Measurements from ENCODE around the gene GDPD3.

The GDPD3 gene

DNA sequence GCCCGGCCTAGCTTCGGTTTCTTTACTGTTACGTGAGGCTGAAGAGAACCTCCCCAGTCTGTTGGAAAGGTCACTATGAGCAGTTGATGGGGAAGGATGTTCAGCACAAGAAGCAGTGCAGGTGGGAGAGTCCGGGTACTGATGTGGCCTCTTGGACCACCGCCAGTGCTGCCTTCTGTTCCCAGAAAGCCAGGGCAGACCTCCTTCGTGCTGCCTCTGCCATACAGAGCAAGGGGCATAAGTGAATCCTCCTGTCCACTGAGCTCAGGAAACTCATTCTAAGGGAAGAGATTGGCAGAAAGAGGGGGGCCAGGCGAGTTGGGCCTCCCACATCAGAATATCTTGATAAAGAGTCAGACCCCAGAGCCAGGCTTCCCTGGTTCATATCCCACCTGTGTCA lies 33.9 kb downstream of the GDPD3 start:
- intact Hi-C loops (cut with DNase I; ENCODE audit: low total_unique reads), result no loop called here
- Histone ChIP-seq H3K4me1 (peaks cover 0 to 31% (median 23%) of the 10 kb centered on the region in 4 donors), H3K36me3 (peaks cover 42 to 69% (median 67%) of the 10 kb centered on the region in 3 donors), H3K27me3 (no peaks in the 10 kb centered on the region), H3K9me3 (no peaks in the 10 kb centered on the region), H3K27ac (no peak overlapping the region), H3K4me3 (no peak overlapping the region)
- TF ChIP-seq, protein P1, sequence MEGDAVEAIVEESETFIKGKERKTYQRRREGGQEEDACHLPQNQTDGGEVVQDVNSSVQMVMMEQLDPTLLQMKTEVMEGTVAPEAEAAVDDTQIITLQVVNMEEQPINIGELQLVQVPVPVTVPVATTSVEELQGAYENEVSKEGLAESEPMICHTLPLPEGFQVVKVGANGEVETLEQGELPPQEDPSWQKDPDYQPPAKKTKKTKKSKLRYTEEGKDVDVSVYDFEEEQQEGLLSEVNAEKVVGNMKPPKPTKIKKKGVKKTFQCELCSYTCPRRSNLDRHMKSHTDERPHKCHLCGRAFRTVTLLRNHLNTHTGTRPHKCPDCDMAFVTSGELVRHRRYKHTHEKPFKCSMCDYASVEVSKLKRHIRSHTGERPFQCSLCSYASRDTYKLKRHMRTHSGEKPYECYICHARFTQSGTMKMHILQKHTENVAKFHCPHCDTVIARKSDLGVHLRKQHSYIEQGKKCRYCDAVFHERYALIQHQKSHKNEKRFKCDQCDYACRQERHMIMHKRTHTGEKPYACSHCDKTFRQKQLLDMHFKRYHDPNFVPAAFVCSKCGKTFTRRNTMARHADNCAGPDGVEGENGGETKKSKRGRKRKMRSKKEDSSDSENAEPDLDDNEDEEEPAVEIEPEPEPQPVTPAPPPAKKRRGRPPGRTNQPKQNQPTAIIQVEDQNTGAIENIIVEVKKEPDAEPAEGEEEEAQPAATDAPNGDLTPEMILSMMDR (IDR thresholded peaks at IDR 0.05), result no peak
- DNase-seq, result no peak

DNA sequence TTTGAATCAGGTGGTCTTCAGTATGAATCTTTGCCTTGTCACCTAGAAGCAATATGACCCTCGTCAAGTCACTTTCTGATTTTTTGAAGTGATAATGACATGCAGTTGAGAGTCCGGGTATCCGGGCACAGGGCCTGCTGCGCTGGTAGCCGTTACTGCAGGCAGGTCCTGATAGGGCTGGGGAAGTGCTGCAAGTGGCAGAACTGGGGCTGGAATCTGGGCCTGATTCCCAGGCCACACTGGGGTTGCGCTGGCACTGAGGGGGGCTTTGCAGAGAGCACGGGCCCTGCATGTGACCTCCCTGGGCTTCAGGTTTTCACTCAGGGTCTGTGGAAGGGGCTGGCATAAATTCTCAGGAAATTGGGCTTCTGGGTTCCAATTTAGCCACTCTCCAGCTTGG lies 34.6 kb downstream of the GDPD3 start:
- Histone ChIP-seq H3K9me3 (no peaks in the 10 kb centered on the region), H3K27ac (no peak overlapping the region), H3K36me3 (peaks cover 37 to 62% (median 61%) of the 10 kb centered on the region in 3 donors), H3K4me1 (peaks cover 0 to 31% (median 23%) of the 10 kb centered on the region in 4 donors), H3K4me3 (no peak overlapping the region), H3K27me3 (no peaks in the 10 kb centered on the region)
- intact Hi-C loops (cut with DNase I; ENCODE audit: low total_unique reads), result no loop called here
- TF ChIP-seq, protein P1 (IDR thresholded peaks at IDR 0.05), result no peak
- no peak for DNase-seq

DNA sequence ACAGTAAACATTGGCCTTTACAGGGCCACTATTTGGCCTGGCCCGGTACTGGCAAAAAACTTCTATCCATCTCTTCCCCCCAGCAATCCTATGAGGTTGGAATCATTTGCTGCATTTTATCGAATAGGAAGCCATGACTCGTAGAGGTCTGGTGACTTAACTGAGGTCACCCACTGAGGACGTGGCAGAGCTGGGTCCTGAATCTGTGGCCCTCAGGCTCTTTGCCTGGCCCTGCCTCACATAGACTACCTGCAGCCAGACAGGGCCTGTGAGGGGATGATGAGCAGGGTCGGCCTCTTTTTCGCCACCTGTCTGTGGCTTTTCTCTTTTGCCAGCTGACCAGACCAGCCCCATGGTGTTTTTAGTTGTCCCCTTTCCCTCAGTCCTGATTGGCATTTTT lies 35.7 kb downstream of the GDPD3 start:
- intact Hi-C loops (cut with DNase I; ENCODE audit: low total_unique reads), result no loop called here
- Histone ChIP-seq H3K4me1 (peaks cover 0 to 31% (median 23%) of the 10 kb centered on the region in 4 donors), H3K9me3 (no peaks in the 10 kb centered on the region), H3K27me3 (no peaks in the 10 kb centered on the region), H3K4me3 (peak overlapping the region in 1 of 2 donors; percentile 99), H3K36me3 (peaks cover 38 to 62% (median 61%) of the 10 kb centered on the region in 3 donors), H3K27ac (no peak overlapping the region)
- TF ChIP-seq, protein P1 (IDR thresholded peaks at IDR 0.05), result no peak
- DNase-seq, result no peak

DNA sequence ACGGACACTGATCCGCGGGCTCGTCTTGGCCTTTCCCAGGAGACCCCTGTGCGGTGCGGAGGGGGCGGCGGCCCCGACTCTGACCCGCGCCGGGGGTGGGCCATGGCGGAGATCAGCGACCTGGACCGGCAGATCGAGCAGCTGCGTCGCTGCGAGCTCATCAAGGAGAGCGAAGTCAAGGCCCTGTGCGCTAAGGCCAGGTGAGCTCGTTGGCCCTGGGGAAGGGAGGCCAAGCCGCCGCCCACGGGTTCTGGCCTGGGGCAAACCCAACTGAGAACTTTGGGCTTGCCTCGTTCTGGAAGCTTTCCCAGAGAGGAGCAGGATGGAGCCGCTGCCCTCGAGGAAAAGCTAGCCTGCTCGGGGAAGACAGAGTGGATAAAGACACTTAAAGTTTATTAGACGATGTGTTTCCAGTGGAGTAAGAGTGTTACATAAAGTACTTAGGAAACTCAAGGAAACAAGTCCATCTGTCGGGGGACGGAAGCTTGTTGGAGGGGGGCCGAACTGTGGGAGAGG lies 37.0 kb downstream of the GDPD3 start:
- TF ChIP-seq, protein P1 (IDR thresholded peaks at IDR 0.05), result no peak
- peak overlapping the region; percentile 86 to 90 for H3K27ac ChIP-seq
- no peaks in the 10 kb centered on the region for H3K27me3 ChIP-seq
- H3K4me1 ChIP-seq, result peaks cover 0 to 31% (median 23%) of the 10 kb centered on the region in 4 donors
- peak overlapping the region; percentile 86 to 99 for H3K4me3 ChIP-seq
- no peaks in the 10 kb centered on the region for H3K9me3 ChIP-seq
- H3K36me3 ChIP-seq, result peaks cover 36 to 61% (median 61%) of the 10 kb centered on the region in 3 donors
- no peak for DNase-seq
- intact Hi-C loops (cut with DNase I; ENCODE audit: low total_unique reads), result no loop called here

DNA sequence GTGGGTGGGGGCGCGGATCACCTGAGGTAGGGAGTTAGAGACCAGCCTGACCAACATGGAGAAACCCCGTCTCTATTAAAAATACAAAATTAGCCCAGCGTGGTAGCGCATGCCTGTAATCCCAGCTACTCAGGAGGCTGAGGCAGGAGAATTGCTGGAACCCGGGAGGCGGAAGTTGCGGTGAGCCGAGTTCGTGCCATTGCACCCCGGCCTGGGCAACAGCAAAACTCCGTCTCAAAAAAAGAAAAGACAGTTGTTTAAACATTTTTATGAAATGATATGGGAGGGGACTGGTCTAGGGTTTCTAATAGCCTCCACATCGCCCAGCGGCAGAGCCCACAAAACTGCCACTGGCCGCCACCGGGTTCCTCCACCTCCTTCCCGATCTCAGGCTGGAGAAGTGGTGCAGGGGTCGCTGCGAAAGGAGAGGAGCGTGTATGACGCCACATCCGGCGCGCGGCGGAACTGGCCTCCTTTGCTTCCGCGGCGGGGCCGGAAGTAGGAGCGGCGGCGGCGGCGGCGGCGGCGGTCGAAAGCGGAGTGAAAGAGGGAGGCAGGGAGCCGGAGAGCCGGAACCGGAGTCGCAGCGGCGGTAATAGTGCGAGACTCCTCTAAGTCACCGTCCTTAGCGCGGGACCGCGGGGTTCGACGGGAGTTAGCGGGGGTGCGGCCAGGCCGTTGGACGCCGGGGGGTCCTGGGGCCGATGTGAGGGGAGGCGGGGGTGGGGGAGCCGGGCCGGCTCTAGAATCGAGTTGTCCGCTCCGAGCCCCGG lies 37.6 kb downstream of the GDPD3 start, which contains the start of gene PPP4C:
PPP4C (plus strand) TSS at position 492 of the 773 bp plus-strand sequence. CDS start 384 bp downstream, outside the sequence.
- H3K4me3 ChIP-seq, result peak within 1 kb of the TSS; percentile 86 to 99
- H3K9me3 ChIP-seq, result no peaks in the 10 kb centered on the region
- TF ChIP-seq, protein P1 (IDR thresholded peaks at IDR 0.05), result no peak
- H3K27me3 ChIP-seq, result no peaks in the 10 kb centered on the region
- H3K4me1 ChIP-seq, result peaks cover 0 to 35% (median 24%) of the 10 kb centered on the region in 4 donors
- peaks cover 36 to 61% (median 61%) of the 10 kb centered on the region in 3 donors for H3K36me3 ChIP-seq
- DNase-seq, result peak; percentile 89 to 94
- peak within 1 kb of the TSS; percentile 86 to 90 for H3K27ac ChIP-seq
- intact Hi-C loops (cut with DNase I; ENCODE audit: low total_unique reads), result no loop called here
